Ovary (tissue), 3 donors: ENCODE data around the gene FUT7.

Experiments
- CTCF ChIP-seq, 3 donors: fragments of 450-650 bp in 2 of 3; fragments of 200-600 bp in 1 of 3; IDR thresholded peaks; one replicate each; pipeline versions ENCODE4 v1.5.1 to v1.8.0; 2016 to 2022; ENCODE audit warnings: antibody characterized with exemption in 3 of 3, mild to moderate bottlenecking in 1 of 3
- EP300 ChIP-seq: sonication (generic); formaldehyde crosslinking; IDR thresholded peaks from one replicate; pipeline ENCODE4 v1.6.1; 2017; ENCODE audit warnings: antibody characterized with exemption
- POLR2A ChIP-seq: fragments of 450-650 bp; IDR thresholded peaks from one replicate; pipeline ENCODE4 v1.6.1; 2017; ENCODE audit warnings: antibody characterized with exemption, mild to moderate bottlenecking, moderate library complexity
- donor health status: DM: no; HTN: no; CAD: no.

- TF ChIP-seq POLR2A (no peak), EP300 (no peak), CTCF (IDR thresholded peaks at IDR 0.05) (no peak)
Observed at GRCh38 chr9:137028263-137029057, 3.4 kb downstream of the FUT7 start.
